Subcutaneous abdominal adipose tissue (tissue), 5 donors: ENCODE data around the gene ZNRF1.
"Not testable (repeated sequence)": the region's sequence is repeated elsewhere in the genome, so short reads cannot be mapped to it uniquely, and the experiment has no call there.

Source experiments
- H3K27ac ChIP-seq: one replicate; pipeline ENCODE4 v1.7.0; 2013; ENCODE audit warnings: low read depth, mild to moderate bottlenecking, inconsistent platforms, low read length, moderate library complexity
- H3K27me3 ChIP-seq, 5 donors: one replicate each; pipeline ENCODE4 v1.7.0; 2013; ENCODE audit warnings: low read length in 5 of 5, inconsistent platforms in 1 of 5; ENCODE audit not compliant: control insufficient read depth in 5 of 5, insufficient read depth in 4 of 5
- H3K36me3 ChIP-seq, 5 donors: one replicate each; pipeline ENCODE4 v1.7.0; 2013; ENCODE audit warnings: low read length in 5 of 5; ENCODE audit not compliant: control insufficient read depth in 5 of 5, insufficient read depth in 5 of 5
- H3K4me1 ChIP-seq, 5 donors: one replicate each; pipeline ENCODE4 v1.7.0; 2013; ENCODE audit warnings: low read length in 5 of 5, mild to moderate bottlenecking in 3 of 5, moderate library complexity in 1 of 5; ENCODE audit not compliant: control insufficient read depth in 5 of 5, insufficient read depth in 5 of 5
- H3K4me3 ChIP-seq, 5 donors: one replicate each; pipeline ENCODE4 v1.7.0; 2013; ENCODE audit warnings: low read length in 5 of 5, low read depth in 1 of 5
- H3K9ac ChIP-seq, 5 donors: one replicate each; pipeline ENCODE4 v1.7.0; 2013; ENCODE audit warnings: low read length in 5 of 5, mild to moderate bottlenecking in 4 of 5, moderate library complexity in 3 of 5
- H3K9me3 ChIP-seq, 5 donors: one replicate each; pipeline ENCODE4 v1.7.0; 2013; ENCODE audit warnings: low read length in 5 of 5; ENCODE audit not compliant: control insufficient read depth in 5 of 5
- donor health status: healthy.
- donor health status: healthy.
- donor health status: healthy.
- donor health status: healthy.
- donor health status: healthy.

Gene ZNRF1

GRCh38 chr16:74984529-74985296 is 14.1 kb upstream of the ZNRF1 start, which contains the start of gene WDR59:
WDR59 (minus strand) TSS chr16:74985123; CDS start chr16:74985017, 106 bp downstream.
- Histone ChIP-seq H3K27me3 (no peaks in the 10 kb centered on the region), H3K9ac (peak within 1 kb of the TSS; percentile 77 to 99 (median 87)), H3K9me3 (no peaks in the 10 kb centered on the region), H3K36me3 (no peaks in the 10 kb centered on the region), H3K4me3 (peak within 1 kb of the TSS; percentile 82 to 99 (median 96)), H3K27ac (peak within 1 kb of the TSS; percentile 60), H3K4me1 (peaks cover 0 to 10% (median 7%) of the 10 kb centered on the region in 5 donors)

DNA sequence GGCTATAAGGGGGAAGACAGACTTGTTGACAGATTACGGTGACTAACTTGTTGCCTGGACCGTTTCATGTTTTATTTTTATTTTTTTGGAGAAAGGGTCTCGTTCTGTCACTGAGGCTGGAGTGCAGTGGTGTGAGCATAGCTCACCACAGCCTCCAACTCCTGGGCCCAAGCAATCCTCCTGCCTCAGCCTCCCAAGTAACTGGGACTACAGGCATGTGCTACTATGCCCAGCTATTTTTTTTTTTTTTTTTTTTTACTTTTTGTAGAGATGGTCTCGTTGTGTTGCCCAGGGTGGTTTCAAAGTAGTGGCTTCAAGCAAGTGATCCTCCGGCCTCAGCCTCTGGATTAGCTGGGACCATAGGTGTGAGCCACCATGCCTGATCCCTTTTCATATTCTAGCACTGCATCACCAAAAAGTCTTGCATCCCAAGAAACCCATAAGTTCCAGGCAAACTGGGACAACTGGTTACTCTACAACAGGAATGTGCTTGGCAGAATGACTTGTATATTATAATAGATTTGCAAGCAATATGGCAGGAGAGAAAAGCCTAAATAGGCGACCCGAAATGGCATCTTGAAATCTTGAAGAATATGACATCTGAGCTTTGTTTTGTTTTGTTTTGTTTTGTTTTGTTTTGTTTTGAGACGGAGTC is 11.7 kb upstream of the ZNRF1 start:
- Histone ChIP-seq H3K9me3 (no peaks in the 10 kb centered on the region), H3K4me1 (peaks cover 0 to 16% (median 12%) of the 10 kb centered on the region in 5 donors), H3K27me3 (no peaks in the 10 kb centered on the region), H3K36me3 (no peaks in the 10 kb centered on the region), H3K9ac (no peak overlapping the region), H3K27ac (no peak overlapping the region), H3K4me3 (no peak overlapping the region)

DNA sequence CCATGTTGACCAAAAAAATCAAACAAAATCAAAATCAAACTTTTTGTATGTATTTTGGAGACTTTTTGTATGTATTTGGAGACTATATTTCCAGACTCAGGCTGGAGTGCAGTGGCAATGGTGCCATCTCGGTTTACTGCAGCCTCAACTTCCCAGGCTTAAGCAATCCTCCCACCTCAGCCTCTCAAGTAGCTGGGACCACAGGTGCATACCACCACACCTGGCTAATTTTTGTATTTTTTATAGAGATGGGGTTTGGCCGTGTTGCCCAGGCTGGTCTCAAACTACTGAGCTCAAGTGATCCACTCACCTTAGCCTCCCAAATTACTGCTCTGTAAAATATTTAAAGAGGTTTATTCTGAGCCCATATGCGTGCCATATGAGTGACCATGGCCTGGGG is 9.0 kb upstream of the ZNRF1 start:
- H3K27me3 ChIP-seq, H3K9ac ChIP-seq, H3K9me3 ChIP-seq, H3K27ac ChIP-seq, H3K4me3 ChIP-seq, H3K36me3 ChIP-seq: not testable (repeated sequence)
- peaks cover 0 to 13% (median 8%) of the 10 kb centered on the region in 5 donors for H3K4me1 ChIP-seq

DNA sequence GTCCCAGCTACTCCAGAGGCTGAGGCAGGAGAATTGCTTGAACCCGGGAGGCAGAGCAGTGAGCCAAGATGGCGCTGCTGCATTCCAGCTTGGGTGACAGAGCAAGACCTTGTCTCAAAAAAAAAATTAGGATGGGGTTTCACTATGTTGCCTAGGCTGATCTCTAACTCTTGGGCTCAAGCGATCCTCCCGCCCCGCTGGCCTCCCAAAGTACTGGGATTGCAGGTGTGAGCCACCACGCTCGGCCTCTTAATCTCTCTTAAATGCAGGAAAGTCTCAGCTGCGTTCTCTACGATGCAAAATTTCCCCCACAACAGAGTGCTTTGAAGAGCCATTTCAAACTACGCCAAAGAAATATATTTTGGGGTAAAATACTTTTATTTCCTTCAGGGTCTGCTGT is 8.0 kb upstream of the ZNRF1 start:
- Histone ChIP-seq H3K4me1 (peaks cover 0 to 11% (median 8%) of the 10 kb centered on the region in 5 donors), H3K9ac (no peak overlapping the region), H3K27me3 (no peaks in the 10 kb centered on the region), H3K36me3 (no peaks in the 10 kb centered on the region), H3K9me3 (no peaks in the 10 kb centered on the region), H3K4me3 (no peak overlapping the region), H3K27ac (no peak overlapping the region)

DNA sequence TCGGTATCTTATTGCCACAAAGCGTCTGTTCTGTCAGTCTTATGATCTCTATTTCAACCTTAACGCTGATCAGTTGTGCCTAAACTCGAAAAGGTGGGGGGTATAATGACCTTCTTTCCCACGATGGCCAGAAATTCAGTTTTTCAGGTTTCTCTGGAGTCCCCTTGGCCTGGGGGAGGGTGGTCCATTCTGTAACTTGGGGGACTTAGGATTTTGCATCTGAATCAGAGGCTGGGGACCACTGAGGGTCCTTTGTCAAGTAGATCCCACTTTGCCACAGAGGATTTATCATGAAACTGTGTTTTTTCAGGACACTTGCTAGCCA is 7.6 kb upstream of the ZNRF1 start:
- Histone ChIP-seq H3K36me3 (no peaks in the 10 kb centered on the region), H3K9ac (no peak overlapping the region), H3K27ac (no peak overlapping the region), H3K4me1 (peaks cover 0 to 11% (median 8%) of the 10 kb centered on the region in 5 donors), H3K27me3 (no peaks in the 10 kb centered on the region), H3K9me3 (no peaks in the 10 kb centered on the region), H3K4me3 (no peak overlapping the region)

- Histone ChIP-seq H3K27ac (peak overlapping the region; percentile 37), H3K4me1 (peaks cover 0 to 11% (median 8%) of the 10 kb centered on the region in 5 donors), H3K9ac (peak overlapping the region in 2 of 5 donors; percentile 26 to 35), H3K4me3 (no peak overlapping the region), H3K9me3 (no peaks in the 10 kb centered on the region), H3K27me3 (no peaks in the 10 kb centered on the region), H3K36me3 (no peaks in the 10 kb centered on the region)
Observed at GRCh38 chr16:74991593-74992403, 7.0 kb upstream of the ZNRF1 start.

- Histone ChIP-seq H3K4me1 (peaks cover 3 to 32% (median 28%) of the 10 kb centered on the region in 5 donors), H3K9ac (no peak overlapping the region)
Observed at GRCh38 chr16:74995986-74996385, 2.8 kb upstream of the ZNRF1 start.

GRCh38 chr16:74997042-74997491 is 1.8 kb upstream of the ZNRF1 start:
- no peak overlapping the region for H3K27ac ChIP-seq
- H3K9ac ChIP-seq = no peak overlapping the region
- H3K4me3 ChIP-seq = no peak overlapping the region

More at GRCh38 chr16:74995986-74996385, 2.8 kb upstream of the ZNRF1 start:
- no peaks in the 10 kb centered on the region for H3K27me3 ChIP-seq
- H3K36me3 ChIP-seq = no peaks in the 10 kb centered on the region
- no peak overlapping the region for H3K27ac ChIP-seq
- no peaks in the 10 kb centered on the region for H3K9me3 ChIP-seq
- H3K4me3 ChIP-seq = no peak overlapping the region

GRCh38 chr16:74999219-74999608 is 390 bp downstream of the ZNRF1 start:
- Histone ChIP-seq H3K27me3 (no peaks in the 10 kb centered on the region), H3K4me3 (peak overlapping the region in 4 of 5 donors; percentile 80 to 88 (median 84)), H3K9me3 (no peaks in the 10 kb centered on the region), H3K4me1 (peaks cover 3 to 38% (median 33%) of the 10 kb centered on the region in 5 donors), H3K27ac (peak overlapping the region; percentile 46), H3K36me3 (peaks cover 0 to 3% (median 0%) of the 10 kb centered on the region in 5 donors), H3K9ac (peak overlapping the region in 4 of 5 donors; percentile 57 to 81 (median 78))

More at GRCh38 chr16:74997042-74997491, 1.8 kb upstream of the ZNRF1 start:
- no peaks in the 10 kb centered on the region for H3K36me3 ChIP-seq
- no peaks in the 10 kb centered on the region for H3K9me3 ChIP-seq
- H3K27me3 ChIP-seq = no peaks in the 10 kb centered on the region
- H3K4me1 ChIP-seq = peaks cover 3 to 35% (median 33%) of the 10 kb centered on the region in 5 donors
